Stimulated activated CD8-positive, alpha-beta memory T cell treated with anti-CD3 and anti-CD28 coated beads, Interleukin-15, amount 100 ng/mL, for 24 hours (primary cell): ENCODE data around the gene PPP1R15A.
"Not testable (repeated sequence)": the region's sequence is repeated elsewhere in the genome, so short reads cannot be mapped to it uniquely, and the experiment has no call there.

Experiments
- DNase-seq: peaks from one replicate; pipeline ENCODE4 v3.0.0-alpha.2; 2020; ENCODE audit warnings: low read depth

The PPP1R15A gene

GRCh38 chr19:48881741-48882657 lies 9.8 kb downstream of the PPP1R15A start:
- no peak for DNase-seq

GRCh38 chr19:48883726-48884125 lies 11.5 kb downstream of the PPP1R15A start:
- DNase-seq, result no peak

GRCh38 chr19:48887861-48888612 lies 15.8 kb downstream of the PPP1R15A start:
- no peak for DNase-seq

- not testable (repeated sequence) for DNase-seq
Measured at GRCh38 chr19:48889496-48889895, 17.3 kb downstream of the PPP1R15A start.

- no peak for DNase-seq
Measured at GRCh38 chr19:48890551-48890950, 18.3 kb downstream of the PPP1R15A start.

GRCh38 chr19:48895226-48895625 lies 23.0 kb downstream of the PPP1R15A start:
- no peak for DNase-seq

GRCh38 chr19:48896191-48896720 lies 24.0 kb downstream of the PPP1R15A start:
- DNase-seq, result no peak

- no peak for DNase-seq
Measured at GRCh38 chr19:48897181-48897580, 25.0 kb downstream of the PPP1R15A start.

- not testable (repeated sequence) for DNase-seq
Measured at GRCh38 chr19:48899386-48899749, 27.1 kb downstream of the PPP1R15A start.

GRCh38 chr19:48899781-48900476 lies 27.7 kb downstream of the PPP1R15A start, which contains the start of gene NUCB1:
Gene NUCB1, plus strand, starts transcription at chr19:48900312. Its CDS starts 485 bp downstream, at chr19:48900797.
- DNase-seq, result peak; percentile 89

GRCh38 chr19:48900477-48901406 lies 28.5 kb downstream of the PPP1R15A start:
- no peak for DNase-seq

- DNase-seq, result not testable (repeated sequence)
Measured at GRCh38 chr19:48902291-48902690, 30.1 kb downstream of the PPP1R15A start.

GRCh38 chr19:48903788-48904187 lies 31.6 kb downstream of the PPP1R15A start:
- DNase-seq, result not testable (repeated sequence)

- DNase-seq, result no peak
Measured at GRCh38 chr19:48905664-48906063, 33.4 kb downstream of the PPP1R15A start.

- no peak for DNase-seq
Measured at GRCh38 chr19:48906324-48906723, 34.1 kb downstream of the PPP1R15A start.

GRCh38 chr19:48907671-48908070 lies 35.5 kb downstream of the PPP1R15A start:
- no peak for DNase-seq

GRCh38 chr19:48909424-48910077 lies 37.3 kb downstream of the PPP1R15A start:
- not testable (repeated sequence) for DNase-seq

GRCh38 chr19:48910803-48911202 lies 38.6 kb downstream of the PPP1R15A start:
- DNase-seq, result no peak

GRCh38 chr19:48913114-48913889 lies 41.1 kb downstream of the PPP1R15A start:
- no peak for DNase-seq

- no peak for DNase-seq
Measured at GRCh38 chr19:48914181-48914580, 42.0 kb downstream of the PPP1R15A start.
